Spleen (tissue), 11 donors: Measurements from ENCODE around the gene EIPR1. TPM values are rescaled to one million over a fixed set of nuclear protein-coding genes. Genes with fewer than 3 reads are reported as not detected.
"Not testable (repeated sequence)": the region's sequence is repeated elsewhere in the genome, so short reads cannot be mapped to it uniquely, and the experiment has no call there.

Source experiments
- DNase-seq: peaks from one replicate; pipeline ENCODE4 v3.0.0-alpha.2; 2020
- H3K27ac ChIP-seq, 8 donors: fragments of 200-600 bp; sonication (generic) in 7 of 8; 1 replicate in 4 of 8; 2 replicates in 4 of 8; pipeline versions ENCODE4 v1.5.0 to v1.8.0; 2016 to 2021; ENCODE audit warnings: inconsistent platforms in 4 of 8, mild to moderate bottlenecking in 4 of 8, moderate library complexity in 1 of 8
- H3K27me3 ChIP-seq, 7 donors: fragments of 200-600 bp; sonication (generic) in 6 of 7; replicated peaks in 1 of 7; 1 replicate in 4 of 7; 2 replicates in 3 of 7; pipeline versions ENCODE4 v1.5.0 to v1.8.0; 2016 to 2021; ENCODE audit warnings: inconsistent platforms in 3 of 7, mild to moderate bottlenecking in 1 of 7
- H3K36me3 ChIP-seq, 6 donors: fragments of 200-600 bp; sonication (generic) in 5 of 6; 1 replicate in 4 of 6; 2 replicates in 2 of 6; pipeline versions ENCODE4 v1.5.0 to v1.8.0; 2016 to 2021; ENCODE audit warnings: inconsistent platforms in 2 of 6
- H3K4me1 ChIP-seq, 6 donors: fragments of 200-600 bp; sonication (generic) in 5 of 6; 1 replicate in 3 of 6; 2 replicates in 3 of 6; pipeline versions ENCODE4 v1.5.0 to v1.8.0; 2016 to 2021; ENCODE audit warnings: inconsistent platforms in 3 of 6
- H3K4me3 ChIP-seq, 8 donors: fragments of 200-600 bp; sonication (generic) in 7 of 8; 1 replicate in 4 of 8; 2 replicates in 4 of 8; pipeline versions ENCODE4 v1.5.0 to v1.8.0; 2016 to 2021; ENCODE audit warnings: inconsistent platforms in 4 of 8, mild to moderate bottlenecking in 4 of 8, moderate library complexity in 2 of 8
- H3K9me3 ChIP-seq, 8 donors: fragments of 200-600 bp; sonication (generic) in 7 of 8; 1 replicate in 4 of 8; 2 replicates in 4 of 8; pipeline versions ENCODE4 v1.5.0 to v1.8.0; 2016 to 2021; ENCODE audit warnings: inconsistent platforms in 4 of 8
- POLR2A ChIP-seq, 3 donors: fragments of 450-650 bp; IDR thresholded peaks; one replicate each; pipeline ENCODE4 v1.5.1; 2017; ENCODE audit warnings: antibody characterized with exemption in 3 of 3, mild to moderate bottlenecking in 1 of 3
- POLR2AphosphoS5 ChIP-seq, 3 donors: sonication (generic); formaldehyde crosslinking; IDR thresholded peaks; one replicate each; pipeline ENCODE4 v1.5.1; 2017; ENCODE audit warnings: antibody characterized with exemption in 3 of 3
- WGBS, 5 donors: extraction: QIAGEN DNeasy Blood & Tissue Kit in 3 of 5; methylation state at CpG; one replicate each; pipeline versions ENCODE4 v1.1.5 to v1.1.7; 2013 to 2018; 5-methylcytosine and 5-hydroxymethylcytosine counted together
- intact Hi-C: fragments of 100-400 bp; cut with DNase I; formaldehyde crosslinking; loops from one replicate; pipeline ENCODE4 v1.15.0; 2023; ENCODE audit warnings: low total_unique reads
- polyA plus RNA-seq, 3 donors: library from polyadenylated mRNA; stranded (reverse); fragments of 200-250 nt; gene quantifications; one replicate each; pipeline ENCODE4 v1.2.1, GENCODE V29; 2013
- total RNA-seq, 7 donors: library from RNA; depleted of rRNA in 3 of 7; stranded (reverse); fragments of >200 nt in 3 of 7; fragmentation: NEBNext Ultra II Directional in 4 of 7; extraction: Animal tissue kit (Norgen Biotek cat#: 25700) in 4 of 7; gene quantifications; one replicate each; pipeline versions ENCODE4 v1.1.0 to v1.2.1, GENCODE V29; 2016 to 2021
- TF ChIP-seq, protein P1 (sequence below), 11 experiments: fragments of 200-600 bp in 7 of 11; fragments of 450-650 bp in 4 of 11; sonication (generic) in 4 of 11; IDR thresholded peaks in 8 of 11; conservative IDR thresholded peaks in 3 of 11; 1 replicate in 7 of 11; 2 replicates in 4 of 11; pipeline versions ENCODE4 v1.4.0 to v1.8.0; 2016 to 2021; ENCODE audit warnings: antibody characterized with exemption in 11 of 11, inconsistent platforms in 4 of 11, mild to moderate bottlenecking in 1 of 11
- donor health status: healthy with polysubstance abuse.
- donor health status: DM: no; HTN: no; CAD: no; lungs with moderate emphysema.
- donor health status: DM: no; HTN: no; CAD: no.
- donor health status: Bipolar disorder and iron deficiency.
- donor health status: healthy.
- donor health status: DM: no; HTN: no; CAD: no.
- donor health status: DM: yes; HTN: yes; CAD: no.

The EIPR1 gene
- total and polyA plus RNA-seq, 10 donors, result 16.1 to 60.1 (median 26.3) TPM

DNA sequence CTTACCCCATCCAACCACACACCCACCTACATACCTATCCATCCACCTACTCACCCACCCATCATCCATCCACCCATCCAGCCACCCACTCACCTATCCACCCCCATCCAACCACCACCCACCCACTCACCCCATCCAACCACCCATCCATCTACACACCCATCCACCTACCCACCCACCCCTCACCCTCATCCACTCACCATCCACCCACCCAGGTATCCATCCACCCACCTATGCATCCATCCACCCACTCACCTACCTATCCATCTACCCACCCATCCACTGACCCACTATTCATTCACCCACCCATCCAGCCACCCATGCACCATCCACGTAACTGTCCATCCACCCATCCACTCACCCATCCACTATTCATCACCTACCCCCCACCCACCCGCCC, 194.8 kb downstream of the EIPR1 start:
- no peaks in the 10 kb centered on the region for H3K27me3 ChIP-seq
- H3K27ac ChIP-seq, result no peak overlapping the region
- DNase-seq, result peak; percentile 17
- no peak for TF ChIP-seq POLR2AphosphoS5 (IDR thresholded peaks at IDR 0.05)
- TF ChIP-seq POLR2A (IDR thresholded peaks at IDR 0.05), result no peak
- peaks cover 0 to 58% (median 4%) of the 10 kb centered on the region in 6 donors for H3K36me3 ChIP-seq
- intact Hi-C loops, result no loop called here
- no peak overlapping the region for H3K4me3 ChIP-seq
- no peaks in the 10 kb centered on the region for H3K4me1 ChIP-seq
- H3K9me3 ChIP-seq, result no peaks in the 10 kb centered on the region
- WGBS, 5 donors, result 99 to 100% (median 99%) methylated on average over 2 of the region's 2 CpGs

DNA sequence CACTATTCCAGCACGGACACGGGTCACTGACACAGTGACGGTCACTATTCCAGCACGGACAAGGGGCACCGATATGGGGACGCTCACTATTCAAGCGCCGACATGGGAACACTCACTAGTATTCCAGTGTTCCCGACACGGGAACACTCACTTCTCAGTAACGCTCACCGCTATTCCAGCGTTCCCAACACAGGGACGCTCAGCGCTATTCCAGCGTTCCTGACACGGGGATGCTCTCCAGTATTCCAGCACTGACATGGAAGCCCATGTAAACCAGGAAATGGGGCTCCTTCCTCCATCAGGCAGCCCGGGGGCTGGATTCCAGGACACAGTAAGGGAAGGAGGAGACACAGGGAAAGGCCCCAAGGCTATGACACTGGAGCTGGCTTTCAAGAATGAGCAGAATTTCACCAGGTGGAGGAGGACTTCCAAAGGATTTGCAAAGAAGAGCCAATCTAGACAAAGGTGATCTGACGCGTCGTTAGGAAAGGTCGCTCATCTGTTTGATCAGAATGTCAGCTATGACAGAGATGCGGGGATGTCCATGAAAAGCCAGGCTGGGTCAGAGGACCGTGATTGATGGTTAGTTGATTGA, 196.1 kb downstream of the EIPR1 start:
- H3K36me3 ChIP-seq, result peaks cover 0 to 65% (median 13%) of the 10 kb centered on the region in 6 donors
- H3K9me3 ChIP-seq, result no peaks in the 10 kb centered on the region
- DNase-seq, result peak; percentile 52
- H3K27me3 ChIP-seq, result no peaks in the 10 kb centered on the region
- H3K4me1 ChIP-seq, result no peaks in the 10 kb centered on the region
- no peak overlapping the region for H3K27ac ChIP-seq
- intact Hi-C loops, result no loop called here
- 93 to 97% (median 93%) methylated on average over 22 to 24 of the region's 24 CpGs for WGBS, 5 donors
- TF ChIP-seq POLR2AphosphoS5 (IDR thresholded peaks at IDR 0.05) (no peak), POLR2A (IDR thresholded peaks at IDR 0.05) (no peak)
- TF ChIP-seq, protein P1, sequence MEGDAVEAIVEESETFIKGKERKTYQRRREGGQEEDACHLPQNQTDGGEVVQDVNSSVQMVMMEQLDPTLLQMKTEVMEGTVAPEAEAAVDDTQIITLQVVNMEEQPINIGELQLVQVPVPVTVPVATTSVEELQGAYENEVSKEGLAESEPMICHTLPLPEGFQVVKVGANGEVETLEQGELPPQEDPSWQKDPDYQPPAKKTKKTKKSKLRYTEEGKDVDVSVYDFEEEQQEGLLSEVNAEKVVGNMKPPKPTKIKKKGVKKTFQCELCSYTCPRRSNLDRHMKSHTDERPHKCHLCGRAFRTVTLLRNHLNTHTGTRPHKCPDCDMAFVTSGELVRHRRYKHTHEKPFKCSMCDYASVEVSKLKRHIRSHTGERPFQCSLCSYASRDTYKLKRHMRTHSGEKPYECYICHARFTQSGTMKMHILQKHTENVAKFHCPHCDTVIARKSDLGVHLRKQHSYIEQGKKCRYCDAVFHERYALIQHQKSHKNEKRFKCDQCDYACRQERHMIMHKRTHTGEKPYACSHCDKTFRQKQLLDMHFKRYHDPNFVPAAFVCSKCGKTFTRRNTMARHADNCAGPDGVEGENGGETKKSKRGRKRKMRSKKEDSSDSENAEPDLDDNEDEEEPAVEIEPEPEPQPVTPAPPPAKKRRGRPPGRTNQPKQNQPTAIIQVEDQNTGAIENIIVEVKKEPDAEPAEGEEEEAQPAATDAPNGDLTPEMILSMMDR (IDR thresholded peaks at IDR 0.05 in 8 of 11, conservative IDR thresholded peaks at IDR 0.05 in 3 of 11), result no peak
- H3K4me3 ChIP-seq, result no peak overlapping the region

DNA sequence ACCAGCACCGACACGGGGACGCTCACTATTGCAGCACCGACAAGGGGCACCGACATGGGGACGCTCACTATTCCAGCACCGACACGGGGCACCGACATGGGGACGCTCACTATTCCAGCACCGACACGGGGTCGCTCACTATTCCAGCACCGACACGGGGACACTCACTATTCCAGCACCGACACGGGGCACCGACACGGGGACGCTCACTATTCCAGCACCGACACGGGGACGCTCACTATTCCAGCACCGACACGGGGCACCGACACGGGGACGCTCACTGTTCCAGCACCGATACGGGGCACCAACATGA, 196.8 kb downstream of the EIPR1 start:
- WGBS, 5 donors, result 79 to 84% (median 80%) methylated on average over 30 of the region's 30 CpGs
- H3K4me1 ChIP-seq, intact Hi-C loops, H3K9me3 ChIP-seq, H3K27me3 ChIP-seq, H3K27ac ChIP-seq, H3K4me3 ChIP-seq: not testable (repeated sequence)
- H3K36me3 ChIP-seq, result peaks cover 0 to 65% (median 13%) of the 10 kb centered on the region in 6 donors
- DNase-seq, result peak; percentile 78

DNA sequence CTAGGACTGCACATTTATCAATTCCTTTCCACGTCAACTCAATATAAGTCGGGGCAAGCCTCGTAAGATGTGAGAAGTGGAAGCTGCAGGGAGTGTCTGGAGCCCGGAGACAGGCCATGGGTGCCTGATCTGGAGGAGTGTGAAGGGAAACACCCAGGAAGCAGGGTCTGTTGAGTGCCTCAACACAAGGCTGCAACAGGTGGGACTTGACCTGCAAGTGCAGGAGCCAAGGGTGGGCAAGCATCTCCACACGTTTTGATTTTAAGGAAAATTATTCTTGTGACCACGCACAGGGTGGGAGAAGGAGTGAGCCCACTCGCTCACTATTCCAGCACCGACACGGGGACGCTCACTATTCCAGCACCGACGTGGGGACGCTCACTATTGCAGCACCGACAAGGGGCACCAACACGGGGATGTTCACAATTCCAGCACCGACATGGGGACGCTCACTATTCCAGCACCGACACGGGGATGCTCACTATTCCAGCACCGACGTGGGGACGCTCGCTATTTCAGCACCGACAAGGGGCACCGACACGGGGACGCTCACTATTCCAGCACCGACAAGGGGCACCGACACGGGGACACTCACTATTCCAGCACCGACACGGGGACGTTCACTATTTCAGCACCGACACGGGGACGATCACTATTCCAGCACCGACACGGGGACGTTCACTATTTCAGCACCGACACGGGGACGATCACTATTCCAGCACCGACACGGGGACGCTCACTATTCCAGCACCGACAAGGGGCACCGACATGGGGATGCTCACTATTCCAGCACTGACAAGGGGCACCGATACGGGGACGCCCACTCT, 197.3 kb downstream of the EIPR1 start:
- Histone ChIP-seq H3K27me3 (no peaks in the 10 kb centered on the region), H3K4me1 (no peaks in the 10 kb centered on the region), H3K4me3 (no peak overlapping the region), H3K27ac (no peak overlapping the region), H3K9me3 (no peaks in the 10 kb centered on the region), H3K36me3 (peaks cover 0 to 65% (median 13%) of the 10 kb centered on the region in 6 donors)
- peak; percentile 56 for DNase-seq
- intact Hi-C loops, result no loop called here
- TF ChIP-seq POLR2AphosphoS5 (IDR thresholded peaks at IDR 0.05) (no peak), POLR2A (IDR thresholded peaks at IDR 0.05) (no peak)
- TF ChIP-seq, protein P1 (IDR thresholded peaks at IDR 0.05 in 8 of 11, conservative IDR thresholded peaks at IDR 0.05 in 3 of 11), result no peak
- 80 to 88% (median 85%) methylated on average over 48 to 50 of the region's 50 CpGs for WGBS, 5 donors

DNA sequence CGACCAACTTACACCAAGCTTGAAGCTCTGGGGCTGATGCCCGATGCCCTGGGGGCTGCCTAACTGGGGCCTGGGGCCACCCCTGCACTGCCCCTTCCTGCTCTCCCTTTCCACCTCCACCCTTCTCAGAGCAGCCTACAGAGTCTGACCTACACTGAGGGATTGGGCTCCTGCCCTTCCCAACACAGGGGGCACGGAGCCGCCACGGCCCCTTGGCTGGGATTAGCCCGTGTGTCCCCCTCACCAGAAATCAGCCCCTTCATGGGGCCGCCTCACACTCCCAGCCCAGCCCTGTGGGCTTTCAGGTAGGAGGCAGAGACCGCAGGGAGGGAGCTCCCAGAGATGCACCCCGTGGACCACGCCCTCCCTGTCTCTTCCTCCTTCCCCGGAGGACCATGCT, 198.0 kb downstream of the EIPR1 start:
- no peak overlapping the region for H3K4me3 ChIP-seq
- TF ChIP-seq, protein P1 (IDR thresholded peaks at IDR 0.05 in 8 of 11, conservative IDR thresholded peaks at IDR 0.05 in 3 of 11), result no peak
- TF ChIP-seq POLR2AphosphoS5 (IDR thresholded peaks at IDR 0.05) (no peak), POLR2A (IDR thresholded peaks at IDR 0.05) (no peak)
- WGBS, 5 donors, result 91 to 96% (median 94%) methylated on average over 11 of the region's 11 CpGs
- H3K27ac ChIP-seq, result no peak overlapping the region
- peak; percentile 65 for DNase-seq
- H3K4me1 ChIP-seq, result no peaks in the 10 kb centered on the region
- no peaks in the 10 kb centered on the region for H3K9me3 ChIP-seq
- H3K36me3 ChIP-seq, result peaks cover 0 to 65% (median 13%) of the 10 kb centered on the region in 6 donors
- no peaks in the 10 kb centered on the region for H3K27me3 ChIP-seq
- intact Hi-C loops, result no loop called here
